K562 treated with DMSO at 1 percent for 4 hours (cell line): ENCODE data around the gene EPC1. TPM values are rescaled to one million over a fixed set of nuclear protein-coding genes. Genes with fewer than 3 reads are reported as not detected.

Source experiments
- total RNA-seq: library from RNA; unstranded; fragments of 300-600 nt; gene quantifications from 2 replicates; pipeline ENCODE4 v1.2.3, GENCODE V29; 2022; ENCODE audit not compliant: insufficient read depth

The EPC1 gene, protein sequence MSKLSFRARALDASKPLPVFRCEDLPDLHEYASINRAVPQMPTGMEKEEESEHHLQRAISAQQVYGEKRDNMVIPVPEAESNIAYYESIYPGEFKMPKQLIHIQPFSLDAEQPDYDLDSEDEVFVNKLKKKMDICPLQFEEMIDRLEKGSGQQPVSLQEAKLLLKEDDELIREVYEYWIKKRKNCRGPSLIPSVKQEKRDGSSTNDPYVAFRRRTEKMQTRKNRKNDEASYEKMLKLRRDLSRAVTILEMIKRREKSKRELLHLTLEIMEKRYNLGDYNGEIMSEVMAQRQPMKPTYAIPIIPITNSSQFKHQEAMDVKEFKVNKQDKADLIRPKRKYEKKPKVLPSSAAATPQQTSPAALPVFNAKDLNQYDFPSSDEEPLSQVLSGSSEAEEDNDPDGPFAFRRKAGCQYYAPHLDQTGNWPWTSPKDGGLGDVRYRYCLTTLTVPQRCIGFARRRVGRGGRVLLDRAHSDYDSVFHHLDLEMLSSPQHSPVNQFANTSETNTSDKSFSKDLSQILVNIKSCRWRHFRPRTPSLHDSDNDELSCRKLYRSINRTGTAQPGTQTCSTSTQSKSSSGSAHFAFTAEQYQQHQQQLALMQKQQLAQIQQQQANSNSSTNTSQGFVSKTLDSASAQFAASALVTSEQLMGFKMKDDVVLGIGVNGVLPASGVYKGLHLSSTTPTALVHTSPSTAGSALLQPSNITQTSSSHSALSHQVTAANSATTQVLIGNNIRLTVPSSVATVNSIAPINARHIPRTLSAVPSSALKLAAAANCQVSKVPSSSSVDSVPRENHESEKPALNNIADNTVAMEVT
- 9.8 and 11.5 TPM in 2 replicates for total RNA-seq

DNA sequence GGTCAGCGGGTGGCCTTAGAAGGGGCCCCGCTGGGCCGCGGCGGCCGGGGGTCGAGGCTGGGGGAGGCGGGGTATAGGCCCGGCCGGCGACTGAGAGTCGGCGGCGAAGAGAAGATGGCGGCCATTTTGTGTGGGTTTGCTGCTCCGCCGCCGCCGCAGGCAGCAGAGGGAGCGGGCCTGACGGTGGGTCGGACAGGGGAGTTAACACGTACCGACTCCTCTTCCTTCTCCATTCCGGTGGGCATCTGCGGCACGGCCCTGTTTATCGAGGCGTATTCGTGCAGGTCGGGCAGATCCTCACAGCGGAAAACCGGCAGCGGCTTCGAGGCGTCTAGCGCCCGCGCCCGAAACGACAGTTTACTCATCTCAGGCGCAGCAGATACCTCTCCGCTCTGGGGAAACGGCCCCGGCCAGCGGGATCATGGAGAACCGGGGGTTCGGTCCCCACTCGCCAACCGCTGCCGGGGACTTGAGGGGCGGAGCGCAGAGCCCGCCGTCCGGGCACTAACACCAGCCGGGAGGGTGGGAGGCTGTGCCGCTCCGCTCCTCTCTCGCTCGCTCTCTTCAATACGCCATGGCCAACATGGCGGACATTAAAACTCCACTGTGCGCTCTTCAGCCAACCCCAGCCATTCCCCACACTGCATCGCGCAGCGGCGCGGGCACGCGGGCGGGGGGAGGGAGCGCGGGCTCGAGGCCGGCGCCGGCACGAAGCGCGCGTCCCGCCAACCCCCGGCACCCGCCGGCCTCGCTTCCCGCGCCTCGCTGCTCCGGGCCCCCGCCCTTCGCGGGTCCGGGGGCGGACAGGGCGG lies at the start of gene EPC1:
Gene EPC1 (minus strand): TSS at position 608 of the 812 bp plus-strand sequence. CDS start 243 bp downstream, at position 365.

Other genes starting within 250 kb of the EPC1 start
- gene CCDC7, start 99.0 kb upstream of the EPC1 start, total RNA-seq, result 0.52 TPM in 1 of 2 replicates, not detected in the other